Type B pancreatic cell (in vitro differentiated cells): ENCODE results near the gene CLTC. TPM values are rescaled to one million over a fixed set of nuclear protein-coding genes. Genes with fewer than 3 reads are reported as not detected.
"Not testable (repeated sequence)": the region's sequence is repeated elsewhere in the genome, so short reads cannot be mapped to it uniquely, and the experiment has no call there.

Experiments used
- DNase-seq: peaks from one replicate; pipeline ENCODE4 v3.0.0; 2021; ENCODE audit warnings: mixed read lengths; ENCODE audit not compliant: unreplicated experiment; ENCODE audit errors: extremely low spot score
- H3K27ac Mint-ChIP-seq: 2 replicates; pipeline ENCODE4 v1.8.0; 2021; ENCODE audit warnings: mild to moderate bottlenecking, mixed read lengths
- H3K27me3 Mint-ChIP-seq: 2 replicates; pipeline ENCODE4 v1.8.0; 2021; ENCODE audit warnings: mixed read lengths
- H3K36me3 Mint-ChIP-seq: 2 replicates; pipeline ENCODE4 v1.8.0; 2021; ENCODE audit warnings: mixed read lengths
- H3K4me1 Mint-ChIP-seq: one replicate; pipeline ENCODE4 v1.8.0; 2021; ENCODE audit warnings: mixed read lengths; ENCODE audit not compliant: unreplicated experiment
- H3K4me3 Mint-ChIP-seq: 2 replicates; pipeline ENCODE4 v1.8.0; 2021; ENCODE audit warnings: mild to moderate bottlenecking, mixed read lengths
- H3K9me3 Mint-ChIP-seq: 2 replicates; pipeline ENCODE4 v1.8.0; 2021; ENCODE audit warnings: mixed read lengths
- CTCF ChIP-seq: fragments of 200-600 bp; sonication (generic); conservative IDR thresholded peaks from 2 replicates; pipeline ENCODE4 v1.5.0; 2021; ENCODE audit warnings: antibody characterized with exemption, mild to moderate bottlenecking
- total RNA-seq: library from RNA; stranded (reverse); gene quantifications from 2 replicates; pipeline ENCODE4 v1.2.1, GENCODE V29; 2021; ENCODE audit warnings: low replicate concordance

The CLTC gene
- total RNA-seq, 1 donor from 2014 or later: 209 TPM

- Mint-ChIP-seq H3K27ac (no peak overlapping the region), H3K4me3 (no peak overlapping the region), H3K36me3 (peaks cover 53% of the 10 kb centered on the region), H3K9me3 (peaks cover 6% of the 10 kb centered on the region), H3K4me1 (no peaks in the 10 kb centered on the region), H3K27me3 (no peaks in the 10 kb centered on the region)
- no peak for DNase-seq
- no peak for TF ChIP-seq CTCF
Observed at GRCh38 chr17:59652119-59652518, 32.4 kb downstream of the CLTC start.

DNA sequence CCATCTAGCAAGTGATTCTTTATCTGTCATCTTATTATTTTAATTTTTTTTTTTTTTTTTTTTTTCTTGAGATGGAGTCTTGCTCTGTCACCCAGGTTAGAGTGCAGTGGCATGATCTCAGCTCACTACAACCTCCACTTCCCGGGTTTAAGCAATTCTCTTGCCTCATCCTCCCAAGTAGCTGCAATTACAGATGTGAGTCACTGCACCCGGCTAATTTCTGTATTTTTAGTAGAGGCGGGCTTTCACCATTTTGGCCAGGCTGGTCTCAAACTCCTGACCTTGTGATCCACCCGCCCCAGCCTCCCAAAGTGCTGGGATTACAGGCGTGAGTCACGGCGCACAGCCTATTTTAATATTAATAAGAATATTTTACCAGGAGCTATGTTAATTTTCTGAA is 36.9 kb downstream of the CLTC start:
- H3K9me3 Mint-ChIP-seq, H3K4me3 Mint-ChIP-seq, H3K27ac Mint-ChIP-seq, H3K4me1 Mint-ChIP-seq, H3K27me3 Mint-ChIP-seq, DNase-seq: not testable (repeated sequence)
- peaks cover 38% of the 10 kb centered on the region for H3K36me3 Mint-ChIP-seq

GRCh38 chr17:59666235-59666634 is 46.5 kb downstream of the CLTC start:
- Mint-ChIP-seq H3K4me1 (no peaks in the 10 kb centered on the region), H3K4me3 (no peak overlapping the region), H3K36me3 (peaks cover 15% of the 10 kb centered on the region), H3K27ac (no peak overlapping the region), H3K9me3 (no peaks in the 10 kb centered on the region), H3K27me3 (no peaks in the 10 kb centered on the region)
- no peak for DNase-seq
- TF ChIP-seq CTCF: no peak

- Mint-ChIP-seq H3K4me3 (no peak overlapping the region), H3K36me3 (peaks cover 23% of the 10 kb centered on the region), H3K27ac (no peak overlapping the region), H3K4me1 (no peaks in the 10 kb centered on the region), H3K27me3 (no peaks in the 10 kb centered on the region), H3K9me3 (no peaks in the 10 kb centered on the region)
- no peak for DNase-seq
- no peak for TF ChIP-seq CTCF
Observed at GRCh38 chr17:59668816-59669215, 49.1 kb downstream of the CLTC start.

GRCh38 chr17:59669411-59669810 is 49.7 kb downstream of the CLTC start:
- no peak overlapping the region for H3K27ac Mint-ChIP-seq
- H3K4me1 Mint-ChIP-seq: no peaks in the 10 kb centered on the region
- H3K9me3 Mint-ChIP-seq: no peaks in the 10 kb centered on the region
- H3K27me3 Mint-ChIP-seq: no peaks in the 10 kb centered on the region
- DNase-seq: no peak
- no peak for TF ChIP-seq CTCF
- H3K4me3 Mint-ChIP-seq: no peak overlapping the region
- peaks cover 26% of the 10 kb centered on the region for H3K36me3 Mint-ChIP-seq

DNA sequence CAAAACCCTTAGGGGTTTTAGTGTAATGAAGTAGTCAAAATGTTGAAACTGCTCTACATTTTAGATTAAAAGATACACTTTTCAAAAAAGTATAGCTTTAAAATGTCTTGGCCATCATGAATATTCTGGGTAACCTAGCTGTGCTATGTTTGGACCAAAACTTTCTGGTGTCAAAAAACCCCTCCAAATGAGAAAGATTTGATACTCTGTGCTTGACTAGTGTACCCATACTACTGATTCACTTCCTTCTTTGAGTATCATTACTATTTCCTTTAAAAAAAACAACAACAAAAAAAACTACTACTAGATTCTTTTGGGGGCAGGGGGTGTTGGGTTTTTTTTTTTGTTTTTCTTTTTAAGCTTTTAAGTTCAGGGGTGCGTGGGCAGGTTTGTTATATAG is 50.2 kb downstream of the CLTC start:
- no peak for TF ChIP-seq CTCF
- Mint-ChIP-seq H3K4me3 (no peak overlapping the region), H3K4me1 (no peaks in the 10 kb centered on the region), H3K27me3 (no peaks in the 10 kb centered on the region), H3K27ac (no peak overlapping the region), H3K9me3 (no peaks in the 10 kb centered on the region), H3K36me3 (peaks cover 30% of the 10 kb centered on the region)
- DNase-seq: no peak
